Right lobe of liver (tissue), 6 donors: Measurements from ENCODE around the gene ZBTB32. TPM values are rescaled to one million over a fixed set of nuclear protein-coding genes. Genes with fewer than 3 reads are reported as not detected.

Source experiments
- ATAC-seq, 4 donors: fragments of 200-7000 bp; cut with Tn5 transposase; one replicate each; pipeline ENCODE4 v1.9.1; 2020; ENCODE audit warnings: mild to moderate bottlenecking in 4 of 4, moderate library complexity in 4 of 4
- DNase-seq, 3 donors: peaks; one replicate each; pipeline ENCODE4 v3.0.0-alpha.2; 2020
- H3K27ac ChIP-seq, 3 donors: fragments of 200-600 bp; one replicate each; pipeline ENCODE4 v1.8.0; 2022
- H3K27me3 ChIP-seq, 2 donors: fragments of 200-600 bp; one replicate each; pipeline ENCODE4 v1.8.0; 2022
- H3K36me3 ChIP-seq, 4 donors: fragments of 200-600 bp; sonication (generic) in 1 of 4; one replicate each; pipeline versions ENCODE4 v1.5.1 to v1.8.0; 2017 to 2022; ENCODE audit warnings: control low read depth in 1 of 4
- H3K4me1 ChIP-seq, 4 donors: fragments of 200-600 bp; sonication (generic) in 1 of 4; one replicate each; pipeline versions ENCODE4 v1.5.1 to v1.8.0; 2017 to 2022; ENCODE audit warnings: control low read depth in 1 of 4
- H3K4me3 ChIP-seq, 3 donors: fragments of 200-600 bp; one replicate each; pipeline ENCODE4 v1.8.0; 2022
- H3K9me3 ChIP-seq, 4 donors: fragments of 200-600 bp; sonication (generic) in 1 of 4; one replicate each; pipeline versions ENCODE4 v1.5.1 to v1.8.0; 2017 to 2022; ENCODE audit warnings: control low read depth in 1 of 4
- CTCF ChIP-seq, 4 donors: fragments of 200-600 bp in 3 of 4; fragments of 450-650 bp in 1 of 4; IDR thresholded peaks; one replicate each; pipeline versions ENCODE4 v1.5.1 to v1.8.0; 2016 to 2022; ENCODE audit warnings: antibody characterized with exemption in 4 of 4, mild to moderate bottlenecking in 2 of 4
- POLR2A ChIP-seq: fragments of 450-650 bp; IDR thresholded peaks from one replicate; pipeline ENCODE4 v1.6.1; 2017; ENCODE audit warnings: antibody characterized with exemption, mild to moderate bottlenecking
- WGBS: methylation state at CpG from one replicate; pipeline ENCODE4 v1.1.6; 2018; ENCODE audit warnings: low coverage, low lambda C conversion rate; ENCODE audit not compliant: insufficient coverage; ENCODE audit errors: missing lambda C conversion rate; 5-methylcytosine and 5-hydroxymethylcytosine counted together
- intact Hi-C, 2 donors: fragments of 100-400 bp; cut with DNase I; formaldehyde crosslinking; loops; one replicate each; pipeline versions ENCODE4 v1.11.2 to v1.14.1; 2022
- total RNA-seq, 6 experiments: library from RNA; depleted of rRNA in 2 of 6; stranded (reverse); fragments of >200 nt in 2 of 6; fragmentation: NEBNext Ultra II Directional in 3 of 6; extraction: Animal tissue kit (Norgen Biotek cat#: 25700) in 3 of 6; gene quantifications; one replicate each; pipeline versions ENCODE4 v1.1.0 to v1.2.4, GENCODE V29; 2016 to 2023
- donor health status: DM: no; HTN: yes; CAD: no.
- donor health status: DM: no; HTN: no; CAD: no.
- donor health status: DM: no; HTN: no; CAD: no.
- donor health status: DM: no; HTN: yes; CAD: no.
- donor health status: DM: no; HTN: yes; CAD: no.

ZBTB32 gene
- total RNA-seq, 6 experiments from 2014 or later, result 0.15 TPM; not detected in 5

GRCh38 chr19:35752746-35753350, 48.5 kb downstream of the ZBTB32 start:
- Histone ChIP-seq H3K9me3 (no peaks in the 10 kb centered on the region), H3K27ac (no peak overlapping the region), H3K27me3 (no peaks in the 10 kb centered on the region), H3K36me3 (peaks cover 0 to 13% (median 5%) of the 10 kb centered on the region in 4 donors), H3K4me3 (no peak overlapping the region), H3K4me1 (peaks cover 0 to 23% (median 12%) of the 10 kb centered on the region in 4 donors)
- DNase-seq, result peak in 1 of 3 donors; percentile 24
- intact Hi-C loops, result no loop called here
- no peak for ATAC-seq
- WGBS, result 100% methylated on average over 1 of the region's 20 CpGs
- TF ChIP-seq CTCF (IDR thresholded peaks at IDR 0.05), result no peak
- TF ChIP-seq POLR2A, result no peak

GRCh38 chr19:35753634-35754369, 49.4 kb downstream of the ZBTB32 start:
- WGBS, result 91% methylated on average over 4 of the region's 20 CpGs
- no peaks in the 10 kb centered on the region for H3K9me3 ChIP-seq
- H3K4me1 ChIP-seq, result peaks cover 0 to 25% (median 11%) of the 10 kb centered on the region in 4 donors
- DNase-seq, result peak in 1 of 3 donors; percentile 18
- H3K27ac ChIP-seq, result no peak overlapping the region
- H3K36me3 ChIP-seq, result peaks cover 0 to 13% (median 5%) of the 10 kb centered on the region in 4 donors
- TF ChIP-seq CTCF (IDR thresholded peaks at IDR 0.05), result no peak
- no peaks in the 10 kb centered on the region for H3K27me3 ChIP-seq
- intact Hi-C loops, result no loop called here
- no peak for ATAC-seq
- H3K4me3 ChIP-seq, result no peak overlapping the region

GRCh38 chr19:35754370-35755130, 50.2 kb downstream of the ZBTB32 start:
- H3K4me3 ChIP-seq, result no peak overlapping the region
- peaks cover 0 to 13% (median 5%) of the 10 kb centered on the region in 4 donors for H3K36me3 ChIP-seq
- intact Hi-C loops, result no loop called here
- WGBS, result 80% methylated on average over 9 of the region's 13 CpGs
- ATAC-seq (no peak), DNase-seq (no peak)
- H3K27ac ChIP-seq, result no peak overlapping the region
- TF ChIP-seq POLR2A (no peak), CTCF (IDR thresholded peaks at IDR 0.05) (no peak)
- H3K4me1 ChIP-seq, result peaks cover 0 to 20% (median 9%) of the 10 kb centered on the region in 4 donors
- no peaks in the 10 kb centered on the region for H3K27me3 ChIP-seq
- no peaks in the 10 kb centered on the region for H3K9me3 ChIP-seq

- Histone ChIP-seq H3K4me3 (no peak overlapping the region), H3K36me3 (peaks cover 0 to 13% (median 5%) of the 10 kb centered on the region in 4 donors), H3K9me3 (no peaks in the 10 kb centered on the region), H3K27ac (no peak overlapping the region), H3K27me3 (no peaks in the 10 kb centered on the region), H3K4me1 (peaks cover 0 to 18% (median 9%) of the 10 kb centered on the region in 4 donors)
- 64% methylated on average over 7 of the region's 17 CpGs for WGBS
- intact Hi-C loops, result no loop called here
- DNase-seq, result no peak
- no peak for ATAC-seq
- TF ChIP-seq CTCF (IDR thresholded peaks at IDR 0.05) (no peak), POLR2A (no peak)
Measured at GRCh38 chr19:35755131-35755549, 50.8 kb downstream of the ZBTB32 start.
